HG03439 (cell line): ENCODE measurements around the gene SLC5A2.
"Not testable (repeated sequence)": the region's sequence is repeated elsewhere in the genome, so short reads cannot be mapped to it uniquely, and the experiment has no call there.

Source experiments
- ATAC-seq: cut with Tn5 transposase; IDR thresholded peaks from one replicate; pipeline ENCODE4 v1.9.1; 2021; ENCODE audit warnings: mild to moderate bottlenecking, moderate library complexity; ENCODE audit not compliant: unreplicated experiment

The SLC5A2 gene

DNA sequence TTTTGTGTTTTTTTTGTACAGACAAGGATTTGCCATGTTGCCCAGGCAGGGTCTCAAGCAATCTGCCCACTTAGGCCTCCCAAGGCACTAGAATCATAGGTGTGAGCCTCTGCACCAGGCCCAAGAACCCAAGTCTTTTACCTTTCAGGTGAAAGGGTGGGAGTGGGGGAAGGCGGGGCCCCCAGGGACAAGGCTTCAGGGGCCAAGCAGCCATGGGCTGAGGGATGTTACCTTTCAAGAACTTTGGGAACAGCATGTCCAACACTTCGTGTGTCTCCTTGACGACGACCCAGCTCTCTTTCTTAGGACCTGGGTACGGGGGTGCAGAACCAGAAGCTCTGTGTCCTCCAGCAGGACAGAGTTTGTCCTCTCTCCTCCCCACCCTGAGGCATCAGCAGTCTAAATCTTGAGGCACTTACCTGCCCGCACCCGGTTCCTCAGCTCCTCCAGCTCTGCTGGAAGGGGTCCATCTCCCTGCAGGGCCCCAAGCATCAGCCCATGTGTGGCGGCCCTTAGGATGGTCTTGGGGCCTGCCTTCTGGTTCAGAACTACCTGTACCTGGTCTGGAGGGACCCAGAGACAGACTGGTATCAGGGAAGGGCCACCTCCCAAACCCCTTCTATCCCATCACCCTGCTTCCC lies 9.0 kb downstream of the SLC5A2 start:
- no peak for ATAC-seq

DNA sequence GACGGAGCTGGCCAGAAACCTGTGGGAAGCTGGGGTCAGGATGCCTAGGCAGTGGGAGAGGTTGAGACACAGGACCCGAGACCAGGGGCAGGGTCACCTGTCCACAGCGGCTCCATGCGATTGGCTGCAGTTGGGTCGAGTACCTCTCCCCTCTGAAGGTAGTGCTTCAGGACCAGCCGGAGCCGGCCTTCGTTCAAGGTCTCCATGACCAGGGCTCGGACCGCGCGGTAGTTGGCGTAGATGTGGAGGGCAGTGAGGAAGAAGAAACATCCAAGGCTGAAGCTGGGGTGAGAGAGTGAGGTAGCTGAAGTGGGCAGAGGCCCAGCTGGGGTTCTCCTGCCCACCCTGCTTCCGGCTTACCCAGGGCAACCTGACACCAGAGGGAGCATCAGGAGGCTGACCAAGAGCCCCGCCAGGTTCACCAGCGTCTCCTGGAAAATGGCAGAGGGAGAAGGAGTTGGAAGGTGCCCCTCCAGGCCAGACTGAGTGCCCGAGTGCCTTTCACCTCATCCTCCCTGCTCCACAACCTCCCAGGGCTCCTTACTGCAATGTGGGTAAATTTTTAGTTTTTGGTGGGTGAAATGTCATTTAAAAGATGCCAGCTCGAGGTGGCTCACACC lies 10.7 kb downstream of the SLC5A2 start:
- no peak for ATAC-seq

DNA sequence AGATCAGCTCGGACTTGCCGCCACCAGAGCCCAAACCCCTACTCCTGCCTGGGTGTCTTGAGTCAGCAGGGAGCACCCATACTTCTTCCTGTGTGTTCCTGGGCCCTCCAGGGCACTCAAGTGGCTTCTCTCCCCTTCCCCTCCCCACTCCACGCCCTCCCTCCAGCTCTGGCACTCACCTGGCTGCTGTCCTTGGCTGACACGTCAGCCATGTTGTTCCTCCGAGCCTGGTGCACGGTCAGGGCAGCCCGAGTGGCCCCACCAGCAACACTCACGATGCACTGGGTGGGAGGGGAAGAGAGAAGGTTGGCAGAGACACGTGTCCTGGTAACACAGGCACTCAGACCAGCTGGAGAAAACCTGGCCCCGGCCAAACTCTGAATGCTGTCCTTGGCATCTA lies 13.7 kb downstream of the SLC5A2 start:
- no peak for ATAC-seq

DNA sequence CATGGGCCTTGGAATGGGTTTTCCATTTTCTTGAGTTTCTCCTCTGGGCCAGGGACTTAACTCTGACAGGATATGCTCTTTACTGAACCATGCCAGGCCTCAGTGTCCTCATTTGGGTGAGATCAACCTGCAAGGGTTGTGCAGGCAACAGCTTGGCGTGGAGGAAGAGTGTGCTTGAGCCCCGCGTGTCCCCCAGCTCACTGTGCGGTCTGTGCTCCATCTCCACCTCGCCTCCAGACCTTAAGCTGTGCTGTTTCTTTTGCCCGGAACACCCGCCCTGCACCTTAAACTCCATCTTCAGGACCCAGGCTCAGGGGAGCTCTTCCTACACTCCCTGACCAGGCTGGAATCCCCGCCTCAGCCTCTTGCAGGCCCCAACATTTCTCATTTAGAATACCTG lies 15.6 kb downstream of the SLC5A2 start:
- ATAC-seq = no peak

DNA sequence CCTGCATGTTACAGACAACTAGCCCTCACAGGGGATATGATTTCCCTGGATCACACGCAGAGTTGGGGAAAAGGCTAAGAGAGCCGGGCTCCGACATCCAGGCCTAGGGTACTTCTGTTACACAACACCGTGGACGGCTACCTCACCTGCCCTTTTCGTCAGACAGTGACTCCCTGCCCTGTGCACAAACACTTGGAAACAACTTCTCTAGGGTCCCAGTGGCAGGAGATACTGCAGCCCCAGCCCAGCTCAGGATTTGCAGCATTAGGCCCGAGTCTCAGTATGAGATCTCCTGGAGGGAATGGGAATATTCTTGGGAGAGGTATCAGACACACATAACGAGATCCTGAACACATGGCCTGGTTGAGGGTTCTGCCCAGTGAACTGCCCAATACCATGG lies 17.0 kb downstream of the SLC5A2 start:
- no peak for ATAC-seq

DNA sequence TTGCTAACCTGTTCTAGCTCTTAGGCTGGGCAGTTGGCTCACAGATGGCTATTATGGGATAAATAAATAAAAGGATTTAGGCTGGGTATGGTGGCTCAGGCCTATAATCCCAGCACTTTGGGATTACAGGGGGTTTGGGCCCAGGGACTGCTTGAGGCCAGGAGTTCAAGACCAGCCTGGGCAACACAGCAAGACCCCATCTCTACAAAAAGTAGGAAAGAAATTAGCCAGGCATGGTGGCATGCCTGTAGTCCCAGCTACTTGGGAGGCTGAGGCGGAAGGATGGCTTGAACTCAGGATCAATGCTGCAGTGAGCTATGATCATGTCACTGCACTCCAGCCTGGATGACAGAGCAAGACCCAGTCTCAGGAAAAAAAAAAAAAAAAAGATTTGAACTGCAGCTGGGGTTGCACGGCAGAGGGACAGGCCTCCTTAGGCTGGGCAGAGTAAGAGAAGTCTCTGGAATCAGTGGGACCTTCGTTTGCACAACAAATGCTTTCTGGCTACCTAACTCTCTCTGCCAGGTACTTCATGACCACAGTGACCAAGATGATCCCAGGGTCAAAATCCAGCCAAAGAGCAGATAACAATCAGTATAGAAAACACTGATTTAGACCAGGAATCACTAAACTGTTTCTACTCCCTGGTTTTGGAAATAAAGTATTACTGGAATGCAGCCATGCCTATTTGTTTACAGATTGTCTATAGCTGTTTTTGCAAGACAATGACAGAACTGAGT lies 18.5 kb downstream of the SLC5A2 start:
- no peak for ATAC-seq

DNA sequence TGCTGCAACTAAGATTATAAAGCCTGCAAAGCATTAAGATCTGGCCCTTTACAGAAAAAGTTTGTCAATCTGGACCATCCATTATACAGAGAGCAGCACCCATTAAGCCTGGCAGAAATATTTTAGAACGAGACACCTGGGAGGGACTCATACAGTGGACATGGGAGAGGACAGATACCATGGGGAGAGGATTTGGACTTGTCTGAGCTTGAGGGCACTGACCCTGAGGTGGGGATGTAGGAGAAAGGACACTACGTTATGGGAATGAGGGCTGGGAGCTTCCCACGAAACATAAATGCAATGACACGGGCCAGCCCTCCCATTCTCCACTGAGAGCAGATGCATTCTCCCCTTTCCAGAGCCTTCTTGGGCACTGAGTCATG lies 19.0 kb downstream of the SLC5A2 start:
- no peak for ATAC-seq

DNA sequence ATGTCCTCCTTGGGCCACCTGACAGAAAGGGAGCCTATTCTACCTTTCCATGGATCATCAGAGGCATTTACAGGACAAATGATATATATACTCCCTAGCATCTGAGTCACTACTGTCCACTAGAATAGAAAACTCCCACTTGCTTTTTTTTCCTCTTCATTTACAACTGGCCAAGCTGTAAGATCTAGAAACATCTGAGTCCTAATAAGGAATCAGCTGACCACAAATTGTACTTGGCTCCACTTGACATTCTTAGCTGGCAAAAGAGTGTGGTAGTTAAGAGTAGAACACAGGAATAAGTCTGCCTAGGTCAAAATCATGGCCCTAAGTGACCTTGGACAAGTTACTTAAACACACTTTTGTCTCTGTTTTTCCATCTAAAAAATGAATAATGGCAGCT lies 20.1 kb downstream of the SLC5A2 start:
- ATAC-seq = no peak

DNA sequence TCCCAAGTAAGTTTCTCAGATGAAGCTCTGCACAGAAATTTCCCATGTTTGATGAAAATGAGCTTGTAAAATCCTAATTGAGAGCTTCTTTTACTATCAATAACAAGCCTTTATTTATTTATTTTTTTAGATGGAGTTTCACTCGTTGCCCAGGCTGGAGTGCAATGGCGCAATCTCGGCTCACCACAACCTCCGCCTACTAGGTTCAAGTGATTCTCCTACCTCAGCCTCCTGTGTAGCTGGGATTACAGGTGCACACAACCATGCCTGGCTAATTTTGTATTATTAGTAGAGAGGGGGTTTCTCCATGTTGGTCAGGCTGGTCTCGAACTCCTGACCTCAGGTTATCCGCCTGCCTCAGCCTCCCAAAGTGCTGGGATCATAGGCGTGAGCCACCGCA lies 20.6 kb downstream of the SLC5A2 start:
- ATAC-seq = not testable (repeated sequence)

DNA sequence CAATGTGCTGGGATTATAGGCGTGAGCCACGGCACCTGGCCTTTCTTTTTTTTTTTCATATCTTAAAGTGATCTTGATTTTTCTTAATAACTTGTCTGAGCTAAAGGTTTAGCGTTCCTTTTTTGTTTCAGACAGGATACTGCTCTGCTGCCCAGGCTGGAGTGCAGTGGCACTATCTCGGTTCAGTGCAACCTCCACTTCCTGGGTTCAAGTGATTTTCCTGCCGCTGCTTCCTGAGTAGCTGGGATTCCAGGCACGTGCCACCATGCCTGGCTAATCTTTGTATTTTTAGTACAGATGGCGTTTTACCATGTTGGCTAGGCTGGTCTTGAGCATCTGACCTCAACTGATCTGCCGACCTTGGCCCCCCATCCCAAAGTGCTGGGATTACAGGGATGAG lies 21.2 kb downstream of the SLC5A2 start:
- ATAC-seq = no peak

DNA sequence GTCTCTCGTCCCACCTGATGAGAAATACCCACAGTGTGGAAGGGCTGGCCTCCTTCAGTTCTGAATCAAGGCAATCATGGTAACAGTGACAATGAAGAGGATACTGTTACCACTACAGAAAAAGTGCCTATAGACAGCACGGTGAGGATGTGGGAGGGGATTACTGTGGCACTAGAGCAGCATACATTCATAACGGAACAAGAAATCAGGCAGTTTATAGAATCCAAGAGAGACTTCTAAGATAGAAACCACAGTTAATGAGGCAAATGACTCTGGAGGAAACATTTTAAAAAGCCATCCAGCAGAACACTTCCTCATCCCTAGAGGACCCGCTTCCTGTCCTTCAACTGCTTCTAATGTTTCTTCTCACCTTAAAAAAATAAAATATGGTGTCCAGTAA lies 22.6 kb downstream of the SLC5A2 start:
- ATAC-seq = no peak

DNA sequence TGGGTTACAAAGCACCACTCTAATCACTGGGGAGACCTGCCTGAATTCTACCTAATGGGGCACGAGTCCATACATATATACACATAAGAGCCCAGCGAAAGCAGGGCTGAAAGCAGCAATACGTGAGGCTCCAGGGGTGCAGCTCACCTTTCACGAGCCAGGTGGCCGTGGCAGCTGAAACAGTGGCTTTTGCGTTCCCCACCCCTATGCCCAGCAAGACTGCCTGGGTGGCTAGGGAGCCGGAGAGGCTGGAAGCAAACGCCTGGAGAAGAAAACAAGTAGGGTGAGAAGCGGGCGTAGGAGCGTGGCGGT lies 24.6 kb downstream of the SLC5A2 start:
- no peak for ATAC-seq

DNA sequence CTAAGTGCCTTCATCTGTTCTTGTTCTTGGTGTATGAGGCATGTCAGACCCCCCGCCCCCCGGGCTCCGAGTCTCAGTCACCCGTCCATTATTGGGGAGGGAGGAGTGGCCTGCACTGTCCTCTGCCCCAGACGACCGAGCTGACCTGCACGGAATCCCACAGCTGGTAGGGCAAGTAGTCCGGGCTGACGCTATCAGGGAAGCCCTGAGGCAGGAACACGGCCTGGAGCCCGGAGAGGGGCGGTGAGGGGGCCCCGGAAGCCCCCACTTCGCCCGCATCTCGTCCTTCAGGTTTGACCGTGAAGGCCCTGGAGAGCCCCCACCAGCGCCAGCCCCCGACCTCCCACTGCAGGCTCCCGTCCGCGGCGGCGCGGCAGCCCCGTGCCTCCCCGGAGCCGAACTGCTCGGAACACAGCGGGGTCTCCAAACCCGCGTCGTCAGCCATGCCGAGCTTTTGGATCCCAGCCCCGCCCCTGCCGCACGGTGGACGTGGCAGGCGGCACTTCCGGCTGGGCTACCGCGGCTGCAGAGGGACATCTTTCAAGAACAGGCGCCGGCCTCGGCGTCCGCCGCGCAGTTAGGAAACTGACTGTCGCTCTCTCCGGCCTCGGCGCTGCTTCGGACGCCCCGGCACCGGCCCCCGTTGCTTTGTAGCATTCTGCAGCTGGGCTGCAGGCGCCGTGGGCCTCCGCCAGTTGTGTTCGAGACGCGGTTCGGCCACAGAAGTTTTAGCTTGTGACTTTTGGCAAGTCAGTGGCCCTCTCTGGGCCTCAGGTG lies 25.2 kb downstream of the SLC5A2 start, which contains the start of gene RUSF1:
Gene RUSF1, minus strand, starts transcription at position 463 of the 777 bp plus-strand sequence. Its CDS starts 18 bp downstream, at position 445.
- ATAC-seq = peak; percentile 85

DNA sequence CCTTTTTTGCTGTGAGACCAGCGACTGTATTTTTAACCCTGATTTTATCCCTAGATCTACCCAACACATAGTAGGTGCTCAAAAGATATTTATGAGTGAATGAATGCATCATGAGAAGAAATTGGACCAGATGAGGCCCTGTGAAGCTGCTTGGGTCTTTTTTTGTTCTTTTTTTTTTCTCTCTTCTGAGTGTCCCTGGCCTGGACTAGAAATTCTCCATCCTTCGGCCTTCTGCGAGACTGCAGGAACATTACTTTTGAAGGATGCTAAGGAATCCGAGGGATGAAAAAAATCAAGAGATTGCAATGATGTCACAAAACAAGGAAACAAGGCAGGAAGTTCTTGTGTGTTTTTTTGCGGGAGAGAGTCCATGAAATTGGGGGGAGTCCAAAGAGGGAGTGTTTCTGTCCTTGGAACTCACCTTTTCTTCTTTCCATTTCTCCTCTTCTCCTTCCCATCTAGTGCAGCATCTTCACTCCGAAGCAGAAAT lies 25.8 kb downstream of the SLC5A2 start:
- ATAC-seq = no peak

DNA sequence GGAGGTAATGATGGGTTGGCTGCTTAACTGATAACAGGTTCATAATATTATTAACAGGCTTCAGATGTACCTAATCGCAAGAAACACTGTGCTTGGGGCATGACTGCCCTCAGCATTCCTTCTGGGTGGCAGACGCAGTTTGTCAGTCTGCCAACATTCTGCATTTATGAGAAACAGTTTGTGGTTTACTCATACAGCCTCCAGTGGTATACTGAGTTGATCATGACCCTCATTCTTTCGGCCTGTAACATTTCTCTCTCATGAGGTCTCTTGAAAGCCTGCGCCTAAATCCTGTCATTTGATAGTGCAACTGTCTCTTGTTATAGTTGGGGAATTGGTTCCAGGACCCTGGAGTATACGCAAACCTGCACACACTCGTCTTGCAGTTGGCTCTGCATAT lies 30.2 kb downstream of the SLC5A2 start:
- no peak for ATAC-seq

DNA sequence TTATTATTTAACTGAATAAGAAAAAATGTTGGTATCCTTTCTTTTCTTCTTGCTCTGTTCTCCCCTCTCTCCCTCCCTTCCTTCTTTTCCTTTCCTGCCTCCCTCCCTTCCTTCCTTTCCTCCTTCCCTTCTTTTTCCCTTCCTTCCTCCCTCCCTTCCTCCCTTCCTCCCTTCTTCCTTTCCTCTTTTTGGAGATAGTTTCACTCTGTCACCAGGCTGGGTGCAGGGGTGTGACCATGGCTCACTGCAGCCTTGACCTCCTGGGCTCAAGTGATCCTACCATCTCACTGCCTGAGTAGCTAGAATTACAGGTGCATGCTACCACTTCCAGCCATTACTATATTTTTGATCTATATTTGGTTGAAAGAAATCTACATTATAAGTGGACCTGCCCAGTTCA lies 31.0 kb downstream of the SLC5A2 start:
- no peak for ATAC-seq

DNA sequence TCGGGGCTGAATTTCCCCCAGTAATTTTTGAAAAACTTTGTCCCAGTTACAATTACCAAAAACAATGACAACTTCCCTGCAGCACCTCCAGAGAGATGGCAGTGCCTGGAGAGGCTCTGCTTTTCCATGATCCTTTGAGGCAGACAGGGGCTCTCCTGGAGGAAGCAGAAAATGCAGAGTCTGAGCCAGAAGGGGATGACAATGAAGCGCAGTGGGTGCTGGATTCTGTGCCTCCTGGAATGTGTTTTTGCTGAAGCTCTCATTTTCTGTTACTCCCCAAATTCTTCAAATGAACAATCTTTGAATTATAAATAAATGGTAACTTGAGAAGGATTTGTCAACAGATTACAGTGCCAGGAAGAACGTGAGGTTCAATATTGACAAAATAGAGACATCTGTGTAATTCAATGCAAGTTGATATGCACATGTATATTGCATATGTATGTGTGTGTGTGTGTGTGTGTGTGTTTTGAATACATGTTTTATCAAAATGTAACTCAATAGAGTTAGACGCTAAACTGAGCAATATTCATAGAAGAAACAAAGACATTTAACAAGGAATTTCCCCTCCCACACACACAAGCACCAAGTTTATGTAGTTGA lies 35.0 kb downstream of the SLC5A2 start:
- ATAC-seq = no peak

DNA sequence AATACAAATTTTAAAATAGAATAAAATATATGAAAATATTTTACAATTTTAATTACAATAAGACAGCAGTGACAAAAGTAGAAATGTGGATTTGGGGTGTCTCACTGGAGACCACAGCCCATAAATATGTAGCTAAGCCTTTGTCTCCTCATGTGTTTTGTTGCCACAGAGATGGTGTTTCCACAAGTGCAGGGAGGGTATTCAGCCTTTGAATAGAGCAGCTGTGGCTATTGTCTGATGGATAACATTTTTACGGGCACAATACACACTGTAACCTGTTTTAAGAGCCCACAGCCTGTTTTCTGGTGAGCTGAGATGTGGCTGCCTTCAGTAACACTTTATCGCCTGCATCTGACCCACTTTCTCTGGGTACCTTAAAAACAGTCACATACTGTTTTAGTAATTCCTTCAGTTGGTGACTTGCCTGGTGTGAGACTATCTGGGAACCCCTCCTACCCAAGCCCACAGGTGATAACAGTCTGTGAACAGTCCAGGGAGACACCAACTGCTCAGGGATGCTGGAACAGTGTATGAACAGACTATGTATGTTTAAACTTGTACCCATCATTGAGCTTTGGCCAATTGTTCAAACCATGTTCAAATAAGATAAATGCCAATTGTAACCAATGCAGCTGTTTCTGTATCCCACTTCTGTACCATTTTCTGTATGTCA lies 37.0 kb downstream of the SLC5A2 start:
- no peak for ATAC-seq

DNA sequence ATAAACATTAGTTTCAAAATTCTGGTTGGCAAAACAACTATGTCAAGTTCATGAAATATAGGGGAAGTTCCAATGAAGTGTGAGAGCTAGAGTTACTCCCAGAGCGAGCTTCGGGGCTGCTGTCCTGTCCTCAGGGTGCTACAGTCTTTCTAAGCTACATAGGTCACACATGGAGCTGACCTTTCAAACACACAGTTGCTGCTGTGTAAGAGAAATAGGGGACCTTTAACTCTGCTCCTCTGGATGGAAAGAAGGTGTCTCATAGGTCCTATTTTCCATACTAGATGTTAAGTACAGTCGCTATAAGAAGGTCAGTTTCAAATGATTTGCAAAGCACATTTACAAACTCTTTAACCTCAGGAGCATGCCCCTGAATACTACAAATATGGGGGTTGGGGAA lies 38.4 kb downstream of the SLC5A2 start:
- ATAC-seq = no peak

DNA sequence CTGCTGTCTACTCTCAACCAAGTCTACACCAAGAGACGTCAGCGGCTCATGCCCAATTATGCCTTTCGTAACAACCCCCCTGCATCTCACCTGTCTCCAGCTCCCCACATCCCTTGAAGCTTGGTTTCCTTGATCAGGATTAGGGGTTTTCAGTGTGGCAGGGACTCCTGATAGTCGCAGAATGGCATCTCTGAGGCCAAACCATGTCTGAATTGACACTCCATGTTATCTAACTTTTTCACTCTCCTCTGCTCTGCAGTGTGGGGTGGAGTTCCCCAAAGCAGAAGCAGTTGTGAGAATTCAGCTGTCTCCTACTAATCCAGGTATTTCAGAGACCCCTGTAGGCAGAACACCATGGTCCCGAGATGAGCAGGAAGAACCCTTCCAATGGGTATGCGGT lies 39.1 kb downstream of the SLC5A2 start:
- ATAC-seq = no peak

DNA sequence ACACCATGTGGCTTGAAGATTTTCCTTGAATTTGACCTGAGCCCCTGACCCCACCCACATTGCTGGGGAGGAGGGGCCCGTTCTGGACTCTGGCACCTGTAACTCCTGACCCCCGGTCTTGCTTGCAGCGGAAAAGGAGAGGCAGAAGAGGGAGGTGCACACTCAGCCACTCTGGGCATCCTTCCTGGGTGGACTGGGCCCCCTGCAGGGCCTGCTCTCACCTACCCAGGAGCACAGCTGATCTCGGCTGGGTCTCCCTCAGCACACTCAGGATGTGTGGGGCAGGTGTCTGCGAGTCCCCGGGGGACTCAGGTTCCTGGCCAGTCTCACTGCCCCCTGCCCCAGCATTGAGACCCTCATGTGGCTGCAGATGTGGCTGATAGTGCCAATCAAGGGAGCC lies 40.8 kb downstream of the SLC5A2 start:
- ATAC-seq = not testable (repeated sequence)
